Measurements from ENCODE around the gene MAGIX.
"Not testable (repeated sequence)": the region's sequence is repeated elsewhere in the genome, so short reads cannot be mapped to it uniquely, and the experiment has no call there.

Gene MAGIX

GRCh38 chrX:49147282-49147681 is 15.3 kb upstream of the MAGIX start:
- Histone ChIP-seq H3K36me3 (ENCODE audit: insufficient read depth, low read length) (no peaks in the 10 kb centered on the region), H3K4me1 (ENCODE audit: insufficient read depth, low read length) (no peaks in the 10 kb centered on the region), H3K9me3 (ENCODE audit: low read length) (no peaks in the 10 kb centered on the region), H3K4me3 (ENCODE audit: low read length) (no peak overlapping the region), H3K27me3 (ENCODE audit: insufficient read depth, low read length) (peaks cover 2% of the 10 kb centered on the region), H2AFZ (ENCODE audit: low read depth, low read length) (no peak overlapping the region)

DNA sequence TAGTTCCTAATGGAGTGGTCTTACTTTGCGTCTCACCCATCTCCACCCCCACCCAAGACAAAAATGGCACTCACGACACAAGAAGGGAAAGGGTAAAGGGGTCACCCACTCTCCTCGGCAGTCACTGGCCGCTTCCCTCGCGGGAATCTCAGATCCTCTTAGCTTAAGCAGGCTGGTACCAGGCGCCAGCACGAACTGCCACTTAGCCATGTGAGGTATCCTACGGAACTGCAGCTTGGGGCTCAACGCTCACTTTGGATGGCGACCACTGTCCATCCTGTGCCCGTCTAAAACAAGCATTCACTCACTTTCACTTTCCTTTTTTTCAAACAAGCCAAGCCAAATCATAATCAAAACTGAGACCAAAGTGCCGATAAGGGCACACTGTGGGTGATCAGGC is 14.6 kb upstream of the MAGIX start:
- Histone ChIP-seq H3K27me3 (ENCODE audit: insufficient read depth, low read length) (peaks cover 2% of the 10 kb centered on the region), H3K4me1 (ENCODE audit: insufficient read depth, low read length) (no peaks in the 10 kb centered on the region), H3K4me3 (ENCODE audit: low read length) (no peak overlapping the region), H3K9me3 (ENCODE audit: low read length) (no peaks in the 10 kb centered on the region), H2AFZ (ENCODE audit: low read depth, low read length) (no peak overlapping the region), H3K36me3 (ENCODE audit: insufficient read depth, low read length) (no peaks in the 10 kb centered on the region)

GRCh38 chrX:49148390-49149100 is 14.0 kb upstream of the MAGIX start:
- H3K4me3 ChIP-seq (ENCODE audit: low read length); H3K9me3 ChIP-seq (ENCODE audit: low read length); H3K27me3 ChIP-seq (ENCODE audit: insufficient read depth, low read length); H2AFZ ChIP-seq (ENCODE audit: low read depth, low read length); H3K36me3 ChIP-seq (ENCODE audit: insufficient read depth, low read length); H3K4me1 ChIP-seq (ENCODE audit: insufficient read depth, low read length): not testable (repeated sequence)

- H3K4me3 ChIP-seq (ENCODE audit: low read length); H3K27me3 ChIP-seq (ENCODE audit: insufficient read depth, low read length); H3K9me3 ChIP-seq (ENCODE audit: low read length); H3K36me3 ChIP-seq (ENCODE audit: insufficient read depth, low read length); H2AFZ ChIP-seq (ENCODE audit: low read depth, low read length); H3K4me1 ChIP-seq (ENCODE audit: insufficient read depth, low read length): not testable (repeated sequence)
Measured at GRCh38 chrX:49149291-49149690, 13.3 kb upstream of the MAGIX start.

DNA sequence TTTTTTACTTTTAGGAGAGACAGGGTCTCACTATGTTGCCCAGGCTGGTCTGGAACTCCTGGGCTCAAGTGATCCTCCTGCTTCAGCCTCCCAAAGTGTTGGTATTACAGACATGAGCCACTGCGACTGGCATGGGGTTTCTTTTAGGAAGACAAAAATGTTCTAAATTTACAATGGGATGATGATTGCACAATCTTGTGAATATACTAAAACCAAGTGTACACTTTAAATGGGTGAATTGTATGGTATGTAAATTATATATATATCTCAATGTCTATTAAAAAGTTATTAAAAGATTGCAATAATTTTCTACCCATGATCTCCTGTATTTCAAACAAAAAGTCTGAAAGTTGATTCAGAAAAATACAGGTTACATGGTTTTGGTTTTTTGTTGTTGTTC is 9.1 kb upstream of the MAGIX start:
- Histone ChIP-seq H2AFZ (ENCODE audit: low read depth, low read length) (no peak overlapping the region), H3K9me3 (ENCODE audit: low read length) (no peaks in the 10 kb centered on the region), H3K36me3 (ENCODE audit: insufficient read depth, low read length) (no peaks in the 10 kb centered on the region), H3K27me3 (ENCODE audit: insufficient read depth, low read length) (no peaks in the 10 kb centered on the region), H3K4me3 (ENCODE audit: low read length) (no peak overlapping the region), H3K4me1 (ENCODE audit: insufficient read depth, low read length) (no peaks in the 10 kb centered on the region)

- Histone ChIP-seq H3K4me1 (ENCODE audit: insufficient read depth, low read length) (no peaks in the 10 kb centered on the region), H3K9me3 (ENCODE audit: low read length) (no peaks in the 10 kb centered on the region), H3K27me3 (ENCODE audit: insufficient read depth, low read length) (no peaks in the 10 kb centered on the region), H3K4me3 (ENCODE audit: low read length) (peak overlapping the region; percentile 35), H2AFZ (ENCODE audit: low read depth, low read length) (no peak overlapping the region), H3K36me3 (ENCODE audit: insufficient read depth, low read length) (no peaks in the 10 kb centered on the region)
Measured at GRCh38 chrX:49155243-49155899, 7.2 kb upstream of the MAGIX start.

- no peaks in the 10 kb centered on the region for H3K36me3 ChIP-seq (ENCODE audit: insufficient read depth, low read length)
- H3K4me3 ChIP-seq (ENCODE audit: low read length) = peak overlapping the region; percentile 35
- no peak overlapping the region for H2AFZ ChIP-seq (ENCODE audit: low read depth, low read length)
- H3K27me3 ChIP-seq (ENCODE audit: insufficient read depth, low read length) = no peaks in the 10 kb centered on the region
- no peaks in the 10 kb centered on the region for H3K4me1 ChIP-seq (ENCODE audit: insufficient read depth, low read length)
- no peaks in the 10 kb centered on the region for H3K9me3 ChIP-seq (ENCODE audit: low read length)
Measured at GRCh38 chrX:49155900-49156837, 6.4 kb upstream of the MAGIX start.

- Histone ChIP-seq H3K27me3 (ENCODE audit: insufficient read depth, low read length) (no peaks in the 10 kb centered on the region), H3K4me1 (ENCODE audit: insufficient read depth, low read length) (no peaks in the 10 kb centered on the region), H3K36me3 (ENCODE audit: insufficient read depth, low read length) (no peaks in the 10 kb centered on the region), H3K9me3 (ENCODE audit: low read length) (no peaks in the 10 kb centered on the region), H2AFZ (ENCODE audit: low read depth, low read length) (no peak overlapping the region), H3K4me3 (ENCODE audit: low read length) (no peak overlapping the region)
Measured at GRCh38 chrX:49157194-49157593, 5.4 kb upstream of the MAGIX start.

DNA sequence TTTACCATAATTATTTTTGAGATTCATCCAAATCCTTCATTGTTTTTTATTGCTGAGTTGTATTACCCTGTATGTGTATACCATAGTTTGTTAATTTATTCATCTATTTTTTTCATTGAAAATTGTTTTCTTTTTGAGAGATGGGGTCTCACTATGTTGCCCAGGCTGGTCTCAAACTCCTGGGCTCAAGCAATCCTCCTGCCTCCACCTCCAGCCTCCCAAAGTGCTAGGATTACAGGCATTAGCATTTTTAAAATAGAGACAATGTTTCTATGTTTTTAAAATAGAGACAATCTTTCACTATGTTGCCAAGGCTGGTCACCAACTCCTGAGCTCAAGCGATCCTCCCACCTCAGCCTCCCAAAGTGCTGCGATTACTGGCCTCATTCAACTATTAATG is 1.6 kb upstream of the MAGIX start:
- no peaks in the 10 kb centered on the region for H3K36me3 ChIP-seq (ENCODE audit: insufficient read depth, low read length)
- no peaks in the 10 kb centered on the region for H3K27me3 ChIP-seq (ENCODE audit: insufficient read depth, low read length)
- no peaks in the 10 kb centered on the region for H3K9me3 ChIP-seq (ENCODE audit: low read length)
- H2AFZ ChIP-seq (ENCODE audit: low read depth, low read length) = no peak overlapping the region
- H3K4me3 ChIP-seq (ENCODE audit: low read length) = no peak overlapping the region
- no peaks in the 10 kb centered on the region for H3K4me1 ChIP-seq (ENCODE audit: insufficient read depth, low read length)

GRCh38 chrX:49161632-49162031 is 926 bp upstream of the MAGIX start:
- H2AFZ ChIP-seq (ENCODE audit: low read depth, low read length) = no peak overlapping the region
- H3K27me3 ChIP-seq (ENCODE audit: insufficient read depth, low read length) = no peaks in the 10 kb centered on the region
- H3K36me3 ChIP-seq (ENCODE audit: insufficient read depth, low read length) = no peaks in the 10 kb centered on the region
- no peaks in the 10 kb centered on the region for H3K9me3 ChIP-seq (ENCODE audit: low read length)
- H3K4me3 ChIP-seq (ENCODE audit: low read length) = no peak overlapping the region
- no peaks in the 10 kb centered on the region for H3K4me1 ChIP-seq (ENCODE audit: insufficient read depth, low read length)

- H3K9me3 ChIP-seq (ENCODE audit: low read length) = no peaks in the 10 kb centered on the region
- no peak overlapping the region for H2AFZ ChIP-seq (ENCODE audit: low read depth, low read length)
- no peaks in the 10 kb centered on the region for H3K27me3 ChIP-seq (ENCODE audit: insufficient read depth, low read length)
- no peaks in the 10 kb centered on the region for H3K36me3 ChIP-seq (ENCODE audit: insufficient read depth, low read length)
- H3K4me3 ChIP-seq (ENCODE audit: low read length) = peak overlapping the region; percentile 29
- no peaks in the 10 kb centered on the region for H3K4me1 ChIP-seq (ENCODE audit: insufficient read depth, low read length)
Measured at GRCh38 chrX:49163555-49164419, 1.2 kb downstream of the MAGIX start.

DNA sequence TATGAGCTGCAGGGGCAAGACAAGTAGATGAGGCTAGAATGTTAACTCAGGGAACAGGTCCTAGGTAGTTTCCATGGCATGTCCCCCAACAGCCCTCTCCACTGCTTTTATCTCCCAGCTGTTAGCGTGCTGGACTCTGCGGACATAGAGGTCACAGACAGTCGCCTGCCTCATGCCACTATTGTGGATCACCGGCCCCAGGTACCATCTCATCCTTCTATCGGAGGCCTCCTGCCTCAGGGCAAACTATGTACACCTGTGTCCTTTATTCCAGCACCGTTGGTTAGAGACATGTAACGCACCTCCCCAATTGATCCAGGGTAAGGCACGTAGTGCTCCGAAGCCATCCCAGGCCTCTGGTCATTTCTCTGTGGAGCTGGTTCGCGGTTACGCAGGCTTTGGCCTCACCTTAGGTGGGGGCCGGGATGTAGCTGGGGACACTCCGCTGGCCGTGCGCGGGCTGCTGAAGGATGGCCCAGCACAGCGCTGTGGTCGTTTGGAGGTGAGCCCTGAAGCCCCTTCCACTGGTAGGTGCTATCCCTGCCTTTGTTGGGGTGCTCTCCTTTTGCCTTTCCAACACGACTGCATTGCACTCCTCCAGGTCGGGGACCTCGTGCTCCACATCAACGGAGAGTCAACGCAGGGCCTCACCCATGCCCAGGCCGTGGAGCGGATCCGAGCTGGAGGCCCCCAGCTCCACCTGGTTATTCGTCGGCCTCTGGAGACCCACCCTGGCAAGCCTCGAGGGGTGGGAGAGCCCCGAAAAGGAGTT is 2.2 kb downstream of the MAGIX start:
- Histone ChIP-seq H3K36me3 (ENCODE audit: insufficient read depth, low read length) (no peaks in the 10 kb centered on the region), H2AFZ (ENCODE audit: low read depth, low read length) (no peak overlapping the region), H3K4me1 (ENCODE audit: insufficient read depth, low read length) (no peaks in the 10 kb centered on the region), H3K4me3 (ENCODE audit: low read length) (no peak overlapping the region), H3K27me3 (ENCODE audit: insufficient read depth, low read length) (peaks cover 6% of the 10 kb centered on the region), H3K9me3 (ENCODE audit: low read length) (no peaks in the 10 kb centered on the region)

Data from neuron (in vitro differentiated cells).